Keratinocyte (primary cell): Measurements from ENCODE around the gene HID1. TPM values are rescaled to one million over a fixed set of nuclear protein-coding genes. Genes with fewer than 3 reads are reported as not detected.

Experiments
- DNase-seq: peaks from one replicate; pipeline ENCODE4 v3.0.0-alpha.2; 2011; ENCODE audit warnings: low read depth, missing footprints, low spot score
- FAIRE-seq: peaks from 2 replicates; lab custom pipeline; 2011; peaks lifted over from hg19 to GRCh38; lab: Jason Lieb, UNC
- H2AFZ ChIP-seq: 2 replicates; pipeline ENCODE4 v1.6.0; 2012; ENCODE audit warnings: low read length, control low read depth, inconsistent platforms; ENCODE audit not compliant: control insufficient read depth
- H3K27ac ChIP-seq: 2 replicates; pipeline ENCODE4 v1.5.1; 2011; ENCODE audit warnings: low read length; ENCODE audit not compliant: control insufficient read depth, insufficient read depth
- H3K27me3 ChIP-seq: 3 replicates; pipeline ENCODE4 v1.6.0; 2011; ENCODE audit warnings: low read length; ENCODE audit not compliant: control insufficient read depth, insufficient read depth; ENCODE audit errors: extremely low read depth
- H3K36me3 ChIP-seq, 2 experiments: 2 replicates in 1 of 2; 3 replicates in 1 of 2; pipeline ENCODE4 v1.5.1; 2011; ENCODE audit warnings: low read length in 2 of 2, mild to moderate bottlenecking in 1 of 2; ENCODE audit not compliant: control insufficient read depth in 2 of 2, insufficient read depth in 2 of 2; ENCODE audit errors: extremely low read depth in 1 of 2
- H3K4me1 ChIP-seq: 3 replicates; pipeline ENCODE4 v1.5.1; 2011; ENCODE audit warnings: low read length; ENCODE audit not compliant: control insufficient read depth, insufficient read depth; ENCODE audit errors: extremely low read depth
- H3K4me2 ChIP-seq: 3 replicates; pipeline ENCODE4 v1.6.0; 2011; ENCODE audit warnings: low read depth, low read length; ENCODE audit not compliant: control insufficient read depth, insufficient read depth; ENCODE audit errors: extremely low read depth
- H3K4me3 ChIP-seq, 3 experiments: fragments of 200-600 bp in 1 of 3; sonication (generic) in 1 of 3; 2 replicates in 2 of 3; 3 replicates in 1 of 3; pipeline ENCODE4 v1.5.1; 2011 to 2016; ENCODE audit warnings: low read length in 3 of 3, mild to moderate bottlenecking in 3 of 3, control low read depth in 2 of 3, inconsistent platforms in 1 of 3, low read depth in 1 of 3, mixed read lengths in 1 of 3, mixed run types in 1 of 3, moderate library complexity in 1 of 3; ENCODE audit not compliant: control insufficient read depth in 2 of 3, insufficient read depth in 2 of 3; ENCODE audit errors: extremely low read depth in 1 of 3
- H3K79me2 ChIP-seq: 2 replicates; pipeline ENCODE4 v1.6.0; 2012; ENCODE audit warnings: low read length; ENCODE audit not compliant: control insufficient read depth, insufficient read depth
- H3K9ac ChIP-seq: 3 replicates; pipeline ENCODE4 v1.6.0; 2011; ENCODE audit warnings: low read length; ENCODE audit not compliant: control insufficient read depth, insufficient read depth; ENCODE audit errors: extremely low read depth
- H3K9me1 ChIP-seq: 3 replicates; pipeline ENCODE4 v1.6.0; 2011; ENCODE audit warnings: low read length; ENCODE audit not compliant: control insufficient read depth, insufficient read depth; ENCODE audit errors: extremely low read depth
- H3K9me3 ChIP-seq: 2 replicates; pipeline ENCODE4 v1.5.1; 2012; ENCODE audit warnings: low read depth, low read length; ENCODE audit not compliant: control insufficient read depth
- H4K20me1 ChIP-seq: 3 replicates; pipeline ENCODE4 v1.6.0; 2011; ENCODE audit warnings: low read length; ENCODE audit not compliant: control insufficient read depth, insufficient read depth; ENCODE audit errors: extremely low read depth
- EZH2 ChIP-seq: IDR thresholded peaks from one replicate; pipeline ENCODE4 v1.6.1; 2012; ENCODE audit warnings: inconsistent platforms, mild to moderate bottlenecking, low read length, moderate library complexity
- dilution Hi-C: fragments of 300-500 bp; cut with MboI; formaldehyde crosslinking; loops from one replicate; pipeline ENCODE4 v1.7.0; 2020; ENCODE audit warnings: low sequenced_read_pairs; ENCODE audit not compliant: extremely low pct_ligation_motif_present
- polyA plus RNA-seq, 5 experiments: library from polyadenylated mRNA; depleted of rRNA in 3 of 5; stranded (reverse) in 3 of 5; stranded (forward) in 1 of 5; unstranded in 1 of 5; fragments of >200 nt; gene quantifications; 1 replicate in 1 of 5; 2 replicates in 3 of 5; 3 replicates in 1 of 5; pipeline versions ENCODE4 v1.2.1 to v1.2.3, GENCODE V29; 2011 to 2012; ENCODE audit warnings: missing spikeins in 2 of 5, low read depth in 1 of 5, low replicate concordance in 1 of 5
- TF ChIP-seq, protein P1 (sequence below), 3 experiments: IDR thresholded peaks in 1 of 3; conservative IDR thresholded peaks in 1 of 3; optimal IDR thresholded peaks in 1 of 3; 2 replicates in 2 of 3; 3 replicates in 1 of 3; pipeline versions ENCODE3 to v1.5.1; 2011; ENCODE audit warnings: low read length in 3 of 3, mild to moderate bottlenecking in 3 of 3, moderate library complexity in 2 of 3, control low read depth in 1 of 3, inconsistent platforms in 1 of 3; ENCODE audit not compliant: insufficient read depth in 2 of 3; ENCODE audit errors: extremely low read depth in 1 of 3

The HID1 gene
- polyA plus RNA-seq, 1 donor (not counting 4 experiments of a cell fraction or from before 2014, with no cell fraction given): 0.33 TPM

DNA sequence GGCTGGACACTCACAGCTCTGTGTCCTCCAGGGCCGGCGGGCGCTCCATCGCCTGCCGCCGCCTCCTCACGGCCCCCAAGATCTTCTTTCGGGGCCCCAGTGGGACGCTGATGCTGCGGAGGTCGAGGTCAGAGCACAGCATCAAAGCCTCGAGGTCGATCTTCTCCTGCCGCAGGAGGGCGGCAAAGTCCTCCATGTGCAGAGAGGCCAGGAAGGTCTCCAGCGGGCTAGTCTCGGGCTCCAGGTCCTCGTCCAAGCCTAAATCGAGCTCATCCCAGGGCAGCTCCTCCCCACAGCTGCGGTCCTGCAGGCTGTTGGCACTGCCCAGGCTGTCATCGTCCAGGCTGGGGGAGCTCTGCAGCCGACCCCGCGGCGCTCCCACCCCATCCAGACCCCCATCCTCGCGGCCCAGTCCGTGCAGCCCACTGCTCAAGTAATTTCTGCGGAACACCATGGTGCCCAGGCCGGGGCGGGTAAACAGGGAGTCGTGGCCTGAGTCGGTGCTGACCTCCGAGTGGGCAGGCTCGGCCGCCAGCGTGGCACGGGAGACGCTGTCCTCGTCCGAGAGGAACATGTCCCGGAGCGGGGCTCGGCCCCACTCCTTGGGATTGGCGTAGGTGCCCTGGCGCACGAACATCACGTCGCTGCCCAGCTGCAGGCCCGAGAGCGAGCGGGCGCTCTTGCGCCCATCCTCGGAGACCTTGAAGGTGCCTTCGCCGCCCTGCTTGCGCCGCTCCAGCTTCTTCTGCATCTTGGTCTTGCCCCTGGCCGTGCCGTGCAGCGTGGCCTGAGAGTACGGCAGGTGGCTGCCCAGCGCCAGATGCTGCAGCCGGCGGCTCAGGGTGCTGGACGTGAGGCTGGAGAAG lies 52.9 kb downstream of the HID1 start:
- no peak overlapping the region for H3K4me2 ChIP-seq

DNA sequence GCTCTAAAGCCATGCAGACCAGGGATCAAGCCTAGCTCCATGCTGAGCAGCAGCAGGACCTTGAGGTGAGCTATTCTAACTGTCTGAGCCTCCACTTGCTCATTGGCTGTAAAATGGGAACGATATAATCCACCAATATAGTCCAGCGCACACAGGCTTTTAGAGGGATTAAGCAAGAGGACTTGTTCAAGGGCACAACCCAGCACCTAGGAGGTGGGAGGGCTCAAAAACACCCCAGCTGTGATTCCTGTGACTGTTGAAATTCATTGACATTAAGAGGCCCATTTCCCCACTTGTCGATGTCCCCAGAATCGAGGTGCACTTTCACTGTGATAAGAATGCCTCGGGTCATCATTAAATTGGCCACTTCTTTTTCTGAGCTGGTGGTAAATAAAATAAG lies 53.7 kb downstream of the HID1 start:
- Histone ChIP-seq H3K79me2 (no peaks in the 10 kb centered on the region), H2AFZ (no peak overlapping the region), H3K27me3 (peaks cover 20% of the 10 kb centered on the region), H3K36me3 (no peaks in the 10 kb centered on the region), H3K9ac (no peak overlapping the region), H3K4me3 (no peak overlapping the region), H4K20me1 (no peaks in the 10 kb centered on the region), H3K27ac (no peak overlapping the region), H3K4me2 (no peak overlapping the region), H3K4me1 (peaks cover 17% of the 10 kb centered on the region), H3K9me3 (no peaks in the 10 kb centered on the region), H3K9me1 (no peaks in the 10 kb centered on the region)
- FAIRE-seq (no peak), DNase-seq (no peak)
- no peak for TF ChIP-seq EZH2
- TF ChIP-seq, protein P1, sequence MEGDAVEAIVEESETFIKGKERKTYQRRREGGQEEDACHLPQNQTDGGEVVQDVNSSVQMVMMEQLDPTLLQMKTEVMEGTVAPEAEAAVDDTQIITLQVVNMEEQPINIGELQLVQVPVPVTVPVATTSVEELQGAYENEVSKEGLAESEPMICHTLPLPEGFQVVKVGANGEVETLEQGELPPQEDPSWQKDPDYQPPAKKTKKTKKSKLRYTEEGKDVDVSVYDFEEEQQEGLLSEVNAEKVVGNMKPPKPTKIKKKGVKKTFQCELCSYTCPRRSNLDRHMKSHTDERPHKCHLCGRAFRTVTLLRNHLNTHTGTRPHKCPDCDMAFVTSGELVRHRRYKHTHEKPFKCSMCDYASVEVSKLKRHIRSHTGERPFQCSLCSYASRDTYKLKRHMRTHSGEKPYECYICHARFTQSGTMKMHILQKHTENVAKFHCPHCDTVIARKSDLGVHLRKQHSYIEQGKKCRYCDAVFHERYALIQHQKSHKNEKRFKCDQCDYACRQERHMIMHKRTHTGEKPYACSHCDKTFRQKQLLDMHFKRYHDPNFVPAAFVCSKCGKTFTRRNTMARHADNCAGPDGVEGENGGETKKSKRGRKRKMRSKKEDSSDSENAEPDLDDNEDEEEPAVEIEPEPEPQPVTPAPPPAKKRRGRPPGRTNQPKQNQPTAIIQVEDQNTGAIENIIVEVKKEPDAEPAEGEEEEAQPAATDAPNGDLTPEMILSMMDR (optimal IDR thresholded peaks at IDR 0.05 in 1 of 3, IDR thresholded peaks at IDR 0.05 in 1 of 3, conservative IDR thresholded peaks at IDR 0.05 in 1 of 3; ENCODE audit: extremely low read depth in 1 of 3, insufficient read depth in 2 of 3, low read length in 3 of 3): no peak
- dilution Hi-C loops: no loop called here

More for the DNA sequence above, 52.9 kb downstream of the HID1 start:
- DNase-seq (no peak), FAIRE-seq (no peak)
- Histone ChIP-seq H3K4me1 (peaks cover 19% of the 10 kb centered on the region), H3K9me1 (no peaks in the 10 kb centered on the region), H4K20me1 (no peaks in the 10 kb centered on the region), H3K9me3 (no peaks in the 10 kb centered on the region), H3K79me2 (no peaks in the 10 kb centered on the region), H3K27ac (no peak overlapping the region), H2AFZ (no peak overlapping the region), H3K9ac (no peak overlapping the region), H3K4me3 (no peak overlapping the region), H3K27me3 (peaks cover 28% of the 10 kb centered on the region), H3K36me3 (no peaks in the 10 kb centered on the region)
- TF ChIP-seq EZH2: no peak
- TF ChIP-seq, protein P1 (optimal IDR thresholded peaks at IDR 0.05 in 1 of 3, IDR thresholded peaks at IDR 0.05 in 1 of 3, conservative IDR thresholded peaks at IDR 0.05 in 1 of 3; ENCODE audit: extremely low read depth in 1 of 3, insufficient read depth in 2 of 3, low read length in 3 of 3): no peak
- dilution Hi-C loops: no loop called here
